ENCODE data around the gene FMNL3. TPM values are rescaled to one million over a fixed set of nuclear protein-coding genes. Genes with fewer than 3 reads are reported as not detected.

FMNL3 gene
- total RNA-seq, 2 experiments from 2014 or later = 31.2 to 31.9 TPM

DNA sequence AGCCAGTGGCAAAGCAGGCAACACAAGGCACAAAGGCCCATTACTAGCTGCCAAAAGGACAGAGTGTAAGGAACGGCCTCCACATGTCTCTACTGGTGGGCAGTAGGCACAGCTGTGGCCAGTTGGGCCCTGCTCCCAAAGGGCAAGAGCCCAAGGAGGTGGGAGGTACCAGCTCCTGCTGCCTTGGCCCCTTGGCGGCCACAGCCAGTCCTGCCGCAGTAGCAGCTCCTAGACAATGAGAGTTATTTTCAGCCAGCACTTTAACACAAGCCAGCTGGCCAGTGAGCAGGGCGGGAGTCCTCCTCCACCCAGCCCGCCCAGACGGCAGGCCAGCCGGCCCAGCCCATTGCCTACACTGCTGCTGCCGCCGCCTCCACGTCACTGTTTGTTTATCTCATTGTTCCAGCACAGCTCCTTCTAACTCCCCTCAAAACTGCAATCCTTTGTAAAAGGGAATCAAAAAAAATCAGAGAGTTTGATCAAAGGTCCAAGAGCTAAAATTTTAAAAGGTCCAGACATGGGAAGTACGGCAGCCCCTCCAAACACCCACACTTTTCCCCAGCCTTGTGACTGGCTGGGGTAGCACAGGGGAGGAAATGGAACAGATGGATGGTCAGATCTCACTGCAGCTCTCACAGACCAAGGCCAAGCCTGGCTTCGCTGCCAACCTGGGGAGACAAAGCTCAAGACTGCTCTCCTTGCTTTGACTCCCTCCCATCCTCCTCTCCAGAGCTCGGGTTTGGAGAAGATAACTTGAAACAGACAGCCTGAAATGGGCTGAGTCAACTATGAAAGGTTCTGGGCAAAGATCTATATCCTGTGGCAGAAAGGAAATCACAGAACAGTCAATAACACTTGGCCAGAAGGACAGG lies 33.5 kb downstream of the FMNL3 start:
- H3K9me3 Mint-ChIP-seq = no peaks in the 10 kb centered on the region
- peaks cover 75% of the 10 kb centered on the region for H3K4me1 Mint-ChIP-seq (ENCODE audit: low read depth)
- POLR2A ChIA-PET = interaction anchor here (0.5 to 3.9 kb wide), 5 partner anchors 11 to 68 kb away, joined by 3 to 40 read pairs (median 7); partner anchors contain the start of gene TMBIM6
- peak overlapping the region; percentile 2 for H3K4me3 Mint-ChIP-seq
- no peaks in the 10 kb centered on the region for H3K36me3 Mint-ChIP-seq
- H3K27me3 Mint-ChIP-seq = no peaks in the 10 kb centered on the region
- DNase-seq = peak; percentile 16
- peak overlapping the region; percentile 94 for H3K27ac Mint-ChIP-seq
- intact Hi-C loops (cut with micrococcal nuclease) = loop anchor here (5.0 kb wide), 1 partner anchor 69 kb away; the partner anchor contains the start of gene TMBIM6
- CTCF ChIA-PET = interaction anchor here (0.7 to 2.9 kb wide), 10 partner anchors 11 to 385 kb away, joined by 3 to 12 read pairs (median 6); partner anchors contain the start of genes FMNL3 and TMBIM6

GRCh38 chr12:49672301-49673217 lies 34.6 kb downstream of the FMNL3 start:
- intact Hi-C loops (cut with micrococcal nuclease) = loop anchor here (5.0 kb wide), 1 partner anchor 70 kb away; the partner anchor contains the start of gene TMBIM6
- H3K9me3 Mint-ChIP-seq = no peaks in the 10 kb centered on the region
- no peaks in the 10 kb centered on the region for H3K36me3 Mint-ChIP-seq
- peaks cover 86% of the 10 kb centered on the region for H3K4me1 Mint-ChIP-seq (ENCODE audit: low read depth)
- no peak for DNase-seq
- peak overlapping the region; percentile 14 for H3K4me3 Mint-ChIP-seq
- H3K27me3 Mint-ChIP-seq = no peaks in the 10 kb centered on the region
- peak overlapping the region; percentile 94 for H3K27ac Mint-ChIP-seq
- CTCF ChIA-PET = interaction anchor here (0.9 to 2.9 kb wide), 8 partner anchors 22 to 69 kb away, joined by 3 to 12 read pairs (median 8); partner anchors contain the start of genes FMNL3 and TMBIM6
- POLR2A ChIA-PET = interaction anchor here (0.5 to 3.9 kb wide), 6 partner anchors 10 to 545 kb away, joined by 3 to 40 read pairs (median 5); partner anchors contain the start of gene TMBIM6

- Mint-ChIP-seq H3K9me3 (no peaks in the 10 kb centered on the region), H3K27ac (peak overlapping the region; percentile 94), H3K36me3 (peaks cover 2% of the 10 kb centered on the region), H3K4me3 (peak overlapping the region; percentile 68), H3K4me1 (ENCODE audit: low read depth) (peaks cover 86% of the 10 kb centered on the region), H3K27me3 (no peaks in the 10 kb centered on the region)
- peak; percentile 78 for DNase-seq
- ChIA-PET CTCF (interaction anchor here (0.6 to 1.8 kb wide), 5 partner anchors 9 to 47 kb away, joined by 3 to 7 read pairs (median 5); partner anchors contain the start of gene FMNL3), POLR2A (interaction anchor here (1.0 to 3.9 kb wide), 4 partner anchors 9 to 413 kb away, joined by 3 to 40 read pairs (median 3); partner anchors contain the start of gene PRPF40B)
- intact Hi-C loops (cut with micrococcal nuclease) = loop anchor here (1.0 to 5.0 kb wide), 5 partner anchors 8 to 71 kb away; partner anchors contain the start of gene TMBIM6
Observed at GRCh38 chr12:49671031-49671765, 36.0 kb downstream of the FMNL3 start.

DNA sequence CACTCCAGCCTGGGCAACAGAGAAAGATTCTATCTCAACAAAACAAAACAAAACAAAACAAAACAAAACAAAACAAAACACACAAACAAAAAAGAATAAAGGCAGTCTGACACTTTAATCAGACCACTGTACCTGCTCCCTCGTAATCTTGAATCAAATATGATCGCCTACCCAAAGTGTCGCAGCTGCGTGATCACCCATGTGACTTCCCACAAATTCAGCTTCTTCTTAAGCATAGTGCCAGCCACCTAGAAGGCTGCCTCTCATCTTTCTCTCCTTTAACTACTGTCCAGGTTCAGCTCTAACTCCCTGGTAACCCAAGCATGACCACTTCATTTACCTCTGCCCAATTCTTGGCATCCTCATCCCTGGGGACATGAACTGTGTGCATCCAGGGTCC lies 37.4 kb downstream of the FMNL3 start:
- CTCF ChIA-PET = interaction anchor here (0.6 to 1.8 kb wide), 3 partner anchors 37 to 316 kb away, joined by 3 to 5 read pairs (median 4); partner anchors contain the start of gene FMNL3
- peaks cover 80% of the 10 kb centered on the region for H3K4me1 Mint-ChIP-seq (ENCODE audit: low read depth)
- intact Hi-C loops (cut with micrococcal nuclease) = loop anchor here (2.0 to 5.0 kb wide), 3 partner anchors 25 to 73 kb away; partner anchors contain the start of gene TMBIM6
- no peak for DNase-seq
- POLR2A ChIA-PET = interaction anchor here (1.1 kb wide), 1 partner anchor 33 kb away, joined by 6 read pairs; no protein-coding TSS in a partner anchor
- H3K27me3 Mint-ChIP-seq = no peaks in the 10 kb centered on the region
- peaks cover 6% of the 10 kb centered on the region for H3K36me3 Mint-ChIP-seq
- H3K9me3 Mint-ChIP-seq = no peaks in the 10 kb centered on the region
- H3K4me3 Mint-ChIP-seq = no peak overlapping the region
- H3K27ac Mint-ChIP-seq = peak overlapping the region; percentile 94

DNA sequence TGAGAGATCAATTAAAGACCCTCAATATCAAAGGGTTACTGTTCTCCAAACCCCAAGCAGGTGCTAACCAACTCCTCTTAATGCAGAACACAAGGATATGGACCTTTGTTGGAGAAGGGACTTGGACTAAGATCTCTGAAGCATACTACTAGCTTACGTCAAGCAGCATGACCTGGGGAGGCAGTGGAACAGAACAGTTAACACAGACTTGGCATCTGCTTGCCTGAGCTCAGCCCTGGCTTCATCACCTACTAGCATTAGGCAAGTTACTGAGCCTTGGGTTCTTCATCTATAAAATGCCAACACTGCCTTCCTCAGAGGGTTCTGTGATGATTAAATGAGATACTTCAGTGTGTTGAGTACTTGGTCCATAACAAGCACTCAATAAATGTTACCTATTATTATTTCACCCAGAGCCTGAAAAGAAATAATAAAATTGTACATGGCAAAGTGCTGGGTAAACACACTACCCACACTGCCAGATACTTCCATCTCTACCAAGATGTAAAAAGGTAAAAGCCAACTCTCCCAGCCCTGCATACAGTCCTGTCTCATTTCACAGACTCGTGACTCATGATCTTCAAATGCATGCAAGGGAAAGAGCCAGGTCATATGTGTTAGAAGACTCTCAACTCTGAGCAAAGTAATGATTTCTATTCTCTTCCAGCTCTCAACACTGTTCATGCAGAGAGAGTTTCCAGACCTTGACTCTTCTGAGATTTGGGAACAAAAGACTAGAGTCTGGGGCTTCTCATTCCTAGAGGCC lies 39.7 kb downstream of the FMNL3 start:
- Mint-ChIP-seq H3K27ac (peak overlapping the region; percentile 85), H3K9me3 (no peaks in the 10 kb centered on the region), H3K4me1 (ENCODE audit: low read depth) (peaks cover 78% of the 10 kb centered on the region), H3K4me3 (no peak overlapping the region), H3K27me3 (no peaks in the 10 kb centered on the region), H3K36me3 (peaks cover 6% of the 10 kb centered on the region)
- no peak for DNase-seq
- ChIA-PET POLR2A (interaction anchor here (0.5 to 0.9 kb wide), 2 partner anchors 19 to 38 kb away, joined by 3 to 4 read pairs; no protein-coding TSS in a partner anchor), CTCF (interaction anchor here (0.8 to 2.0 kb wide), 5 partner anchors 22 to 74 kb away, joined by 4 to 8 read pairs (median 5); partner anchors contain the start of genes FMNL3 and TMBIM6)
- intact Hi-C loops (cut with micrococcal nuclease) = no loop called here

GRCh38 chr12:49666176-49666575 lies 41.0 kb downstream of the FMNL3 start:
- ChIA-PET POLR2A (no interaction called here), CTCF (interaction anchor here (1.7 to 2.0 kb wide), 3 partner anchors 21 to 41 kb away, joined by 4 to 8 read pairs (median 5); partner anchors contain the start of gene FMNL3)
- peaks cover 78% of the 10 kb centered on the region for H3K4me1 Mint-ChIP-seq (ENCODE audit: low read depth)
- H3K9me3 Mint-ChIP-seq = no peaks in the 10 kb centered on the region
- no peaks in the 10 kb centered on the region for H3K27me3 Mint-ChIP-seq
- no peak overlapping the region for H3K4me3 Mint-ChIP-seq
- no peak overlapping the region for H3K27ac Mint-ChIP-seq
- peaks cover 13% of the 10 kb centered on the region for H3K36me3 Mint-ChIP-seq
- no peak for DNase-seq
- intact Hi-C loops (cut with micrococcal nuclease) = no loop called here

DNA sequence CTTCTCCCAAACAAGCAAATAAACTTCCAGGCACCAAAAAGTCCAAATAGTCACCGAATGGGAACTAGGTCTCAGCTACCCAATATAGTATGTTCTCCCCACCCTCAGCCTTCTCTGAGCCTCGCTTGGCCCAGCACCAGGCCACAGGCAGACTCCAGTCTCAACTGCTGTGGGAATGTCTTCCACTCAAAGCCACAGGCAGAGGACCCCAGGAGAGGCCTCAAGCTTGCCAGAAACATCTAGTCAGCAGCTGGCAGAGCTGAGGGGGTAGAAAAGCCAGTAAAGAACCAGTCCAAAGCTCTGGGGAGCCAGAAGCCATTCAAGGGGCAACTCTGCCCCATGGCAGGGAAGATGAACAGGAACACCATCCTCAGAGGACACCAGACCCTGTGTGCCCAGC lies 41.8 kb downstream of the FMNL3 start:
- Mint-ChIP-seq H3K4me3 (no peak overlapping the region), H3K27me3 (no peaks in the 10 kb centered on the region), H3K9me3 (no peaks in the 10 kb centered on the region), H3K27ac (peak overlapping the region; percentile 14), H3K36me3 (peaks cover 15% of the 10 kb centered on the region), H3K4me1 (ENCODE audit: low read depth) (peaks cover 78% of the 10 kb centered on the region)
- CTCF ChIA-PET = no interaction called here
- DNase-seq = no peak
- POLR2A ChIA-PET = interaction anchor here (1.0 kb wide), 1 partner anchor 42 kb away, joined by 3 read pairs; the partner anchor contains the start of gene PRPF40B
- intact Hi-C loops (cut with micrococcal nuclease) = no loop called here

DNA sequence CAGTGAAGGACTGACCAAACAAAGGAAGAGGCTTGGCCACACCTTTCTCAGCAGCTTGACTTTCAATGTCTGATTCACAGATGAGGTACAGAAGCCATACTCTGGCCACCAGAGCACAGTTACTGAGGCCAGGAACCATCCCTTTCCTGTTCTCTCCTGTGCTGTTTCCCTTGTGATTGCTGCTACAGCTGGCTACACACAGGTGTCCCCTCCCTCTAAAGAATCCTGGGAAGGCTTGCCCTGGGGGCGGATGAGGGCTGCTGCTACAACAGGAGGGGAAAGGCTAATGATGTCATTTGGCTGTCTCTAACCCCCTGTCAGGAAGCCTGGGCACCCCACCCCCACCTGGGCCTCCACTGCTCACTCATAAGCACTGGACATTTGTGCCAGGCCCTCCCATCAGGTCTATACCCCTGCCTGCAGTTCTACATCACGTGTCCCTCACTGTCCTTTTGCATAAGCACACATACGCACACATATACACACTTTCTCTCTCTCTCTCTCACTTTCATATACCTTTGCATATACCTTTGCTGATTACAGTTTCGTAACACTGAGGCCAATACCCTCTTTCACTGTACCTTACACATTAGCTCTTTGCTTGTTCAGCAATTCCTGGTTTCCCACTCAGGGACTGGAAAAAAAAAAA lies 42.5 kb downstream of the FMNL3 start:
- peaks cover 18% of the 10 kb centered on the region for H3K36me3 Mint-ChIP-seq
- H3K27me3 Mint-ChIP-seq = no peaks in the 10 kb centered on the region
- ChIA-PET CTCF (interaction anchor here (2.7 to 3.1 kb wide), 2 partner anchors 34 to 77 kb away, joined by 10 to 12 read pairs; partner anchors contain the start of gene TMBIM6), POLR2A (interaction anchor here (1.0 to 4.5 kb wide), 4 partner anchors 8 to 77 kb away, joined by 3 to 40 read pairs (median 7); partner anchors contain the start of genes PRPF40B and TMBIM6)
- peaks cover 76% of the 10 kb centered on the region for H3K4me1 Mint-ChIP-seq (ENCODE audit: low read depth)
- intact Hi-C loops (cut with micrococcal nuclease) = no loop called here
- peak overlapping the region; percentile 14 for H3K27ac Mint-ChIP-seq
- DNase-seq = no peak
- no peak overlapping the region for H3K4me3 Mint-ChIP-seq
- H3K9me3 Mint-ChIP-seq = no peaks in the 10 kb centered on the region

GRCh38 chr12:49664167-49664566 lies 43.0 kb downstream of the FMNL3 start:
- intact Hi-C loops (cut with micrococcal nuclease) = no loop called here
- CTCF ChIA-PET = interaction anchor here (2.7 to 3.1 kb wide), 2 partner anchors 34 to 77 kb away, joined by 10 to 12 read pairs; partner anchors contain the start of gene TMBIM6
- DNase-seq = no peak
- H3K27ac Mint-ChIP-seq = peak overlapping the region; percentile 95
- H3K9me3 Mint-ChIP-seq = no peaks in the 10 kb centered on the region
- peaks cover 20% of the 10 kb centered on the region for H3K36me3 Mint-ChIP-seq
- H3K27me3 Mint-ChIP-seq = no peaks in the 10 kb centered on the region
- H3K4me3 Mint-ChIP-seq = no peak overlapping the region
- H3K4me1 Mint-ChIP-seq (ENCODE audit: low read depth) = peaks cover 75% of the 10 kb centered on the region
- POLR2A ChIA-PET = interaction anchor here (1.8 to 4.5 kb wide), 4 partner anchors 9 to 77 kb away, joined by 4 to 40 read pairs (median 9); partner anchors contain the start of genes FMNL3 and TMBIM6

Data from activated CD4-positive, alpha-beta memory T cell treated with anti-CD3 and anti-CD28 coated beads for 36 hours (primary cell).